Endodermal cell (in vitro differentiated cells): ENCODE measurements around the gene GDF9. TPM values are rescaled to one million over a fixed set of nuclear protein-coding genes. Genes with fewer than 3 reads are reported as not detected.

ENCODE experiments used
- DNase-seq: peaks from one replicate; pipeline ENCODE4 v3.0.0-alpha.2; 2017
- H3K27ac ChIP-seq: 2 replicates; pipeline ENCODE4 v1.5.1; 2013; ENCODE audit warnings: mild to moderate bottlenecking, low read depth, low read length, moderate library complexity
- H3K27me3 ChIP-seq: 2 replicates; pipeline ENCODE4 v1.6.1; 2013; ENCODE audit warnings: mild to moderate bottlenecking, low read length, moderate library complexity; ENCODE audit not compliant: insufficient read depth, control insufficient read depth, poor library complexity, severe bottlenecking
- H3K36me3 ChIP-seq: 2 replicates; pipeline ENCODE4 v1.7.0; 2013; ENCODE audit warnings: mild to moderate bottlenecking, low read length, moderate library complexity; ENCODE audit not compliant: control insufficient read depth, insufficient read depth
- H3K4me1 ChIP-seq: one replicate; pipeline ENCODE4 v1.7.0; 2013; ENCODE audit warnings: low read length; ENCODE audit not compliant: control insufficient read depth, insufficient read depth
- H3K4me3 ChIP-seq: 2 replicates; pipeline ENCODE4 v1.5.1; 2013; ENCODE audit warnings: mild to moderate bottlenecking, low read length, moderate library complexity
- H3K9ac ChIP-seq: 2 replicates; pipeline ENCODE4 v1.6.1; 2013; ENCODE audit warnings: mild to moderate bottlenecking, low read length, moderate library complexity; ENCODE audit not compliant: poor library complexity, severe bottlenecking; ENCODE audit errors: extremely low read depth
- H3K9me3 ChIP-seq: 2 replicates; pipeline ENCODE4 v1.6.1; 2013; ENCODE audit warnings: mild to moderate bottlenecking, low read length, moderate library complexity; ENCODE audit not compliant: control insufficient read depth
- H3K27ac Mint-ChIP-seq: 2 replicates; pipeline ENCODE4 v1.8.0; 2020; ENCODE audit warnings: mixed read lengths
- H3K27me3 Mint-ChIP-seq: 2 replicates; pipeline ENCODE4 v1.8.0; 2021; ENCODE audit warnings: mild to moderate bottlenecking, mixed read lengths; ENCODE audit not compliant: insufficient read depth
- H3K36me3 Mint-ChIP-seq: 2 replicates; pipeline ENCODE4 v1.8.0; 2020; ENCODE audit warnings: low read depth, mixed read lengths
- H3K4me1 Mint-ChIP-seq: 2 replicates; pipeline ENCODE4 v1.8.0; 2020; ENCODE audit warnings: mixed read lengths
- H3K4me3 Mint-ChIP-seq: 2 replicates; pipeline ENCODE4 v1.8.0; 2020; ENCODE audit warnings: mild to moderate bottlenecking, moderate library complexity, mixed read lengths
- H3K9me3 Mint-ChIP-seq: 2 replicates; pipeline ENCODE4 v1.8.0; 2020; ENCODE audit warnings: mild to moderate bottlenecking, mixed read lengths
- WGBS, 2 experiments: methylation state at CpG; one replicate each; pipeline versions ENCODE4 v1.1.5 to v1.1.7; 2013; ENCODE audit warnings: missing lambda C conversion rate in 2 of 2, mixed read lengths in 1 of 2; ENCODE audit not compliant: insufficient coverage in 1 of 2, insufficient read length in 1 of 2; 5-methylcytosine and 5-hydroxymethylcytosine counted together
- total RNA-seq, 2 donors: library from RNA; stranded (reverse); fragmentation: NEBNext Ultra II Directional in 1 of 2; extraction: Animal tissue kit (Norgen Biotek cat#: 25700) in 1 of 2; gene quantifications; 2 replicates in 1 of 2; 3 replicates in 1 of 2; pipeline ENCODE4 v1.2.1, GENCODE V29; 2021
- TF ChIP-seq, protein P1 (sequence below): fragments of 200-600 bp; sonication (generic); conservative IDR thresholded peaks from 2 replicates; pipeline ENCODE4 v1.5.0; 2021; ENCODE audit warnings: antibody characterized with exemption, mild to moderate bottlenecking

The GDF9 gene
- total RNA-seq, 2 donors from 2014 or later = 0.26 to 0.33 TPM

DNA sequence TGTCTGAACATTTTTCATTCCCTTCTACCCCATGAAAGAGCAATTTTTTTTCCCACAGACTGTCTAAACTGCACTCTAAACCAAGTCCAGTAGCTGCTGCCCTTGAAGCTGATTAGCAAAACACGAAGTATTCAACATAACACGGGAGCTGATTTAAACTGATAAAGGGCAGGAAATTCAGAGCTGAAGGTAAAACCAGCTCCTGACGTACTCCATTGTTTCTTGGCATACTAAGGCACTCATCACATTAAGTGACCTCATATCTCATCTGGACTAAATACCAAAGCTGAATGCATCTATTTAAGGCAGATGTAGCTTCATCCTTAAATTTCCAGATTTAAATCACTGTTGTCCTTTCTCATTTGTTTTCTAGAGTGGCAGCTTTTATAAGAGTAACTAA lies 12.0 kb downstream of the GDF9 start:
- TF ChIP-seq, protein P1, sequence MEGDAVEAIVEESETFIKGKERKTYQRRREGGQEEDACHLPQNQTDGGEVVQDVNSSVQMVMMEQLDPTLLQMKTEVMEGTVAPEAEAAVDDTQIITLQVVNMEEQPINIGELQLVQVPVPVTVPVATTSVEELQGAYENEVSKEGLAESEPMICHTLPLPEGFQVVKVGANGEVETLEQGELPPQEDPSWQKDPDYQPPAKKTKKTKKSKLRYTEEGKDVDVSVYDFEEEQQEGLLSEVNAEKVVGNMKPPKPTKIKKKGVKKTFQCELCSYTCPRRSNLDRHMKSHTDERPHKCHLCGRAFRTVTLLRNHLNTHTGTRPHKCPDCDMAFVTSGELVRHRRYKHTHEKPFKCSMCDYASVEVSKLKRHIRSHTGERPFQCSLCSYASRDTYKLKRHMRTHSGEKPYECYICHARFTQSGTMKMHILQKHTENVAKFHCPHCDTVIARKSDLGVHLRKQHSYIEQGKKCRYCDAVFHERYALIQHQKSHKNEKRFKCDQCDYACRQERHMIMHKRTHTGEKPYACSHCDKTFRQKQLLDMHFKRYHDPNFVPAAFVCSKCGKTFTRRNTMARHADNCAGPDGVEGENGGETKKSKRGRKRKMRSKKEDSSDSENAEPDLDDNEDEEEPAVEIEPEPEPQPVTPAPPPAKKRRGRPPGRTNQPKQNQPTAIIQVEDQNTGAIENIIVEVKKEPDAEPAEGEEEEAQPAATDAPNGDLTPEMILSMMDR = no peak
- no peaks in the 10 kb centered on the region for H3K36me3 Mint-ChIP-seq
- no peak overlapping the region for H3K27ac Mint-ChIP-seq

DNA sequence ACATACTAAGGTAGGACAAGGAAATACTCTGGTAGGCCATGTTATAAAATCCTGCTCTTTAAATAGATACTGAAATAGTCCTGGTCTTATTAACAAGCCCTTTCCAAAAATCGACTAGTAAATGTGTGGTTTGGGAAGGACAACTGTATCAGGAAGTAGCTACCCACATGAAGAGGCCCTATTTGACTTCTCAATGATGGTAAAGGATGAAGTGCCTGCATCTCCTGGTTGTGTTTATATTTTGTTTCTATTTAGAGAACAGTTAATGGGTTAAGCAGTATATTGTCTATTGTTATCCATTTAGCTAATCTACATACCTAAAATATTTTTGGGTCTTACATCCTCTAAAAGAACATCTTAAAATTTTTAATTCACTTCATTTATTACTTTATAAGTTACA lies 12.5 kb downstream of the GDF9 start:
- Mint-ChIP-seq H3K4me1 (peaks cover 3% of the 10 kb centered on the region), H3K27me3 (no peaks in the 10 kb centered on the region), H3K9me3 (no peaks in the 10 kb centered on the region), H3K27ac (no peak overlapping the region), H3K4me3 (no peak overlapping the region), H3K36me3 (no peaks in the 10 kb centered on the region)
- Histone ChIP-seq H3K4me1 (no peaks in the 10 kb centered on the region), H3K9ac (no peak overlapping the region), H3K4me3 (no peak overlapping the region), H3K36me3 (no peaks in the 10 kb centered on the region), H3K9me3 (no peaks in the 10 kb centered on the region), H3K27me3 (no peaks in the 10 kb centered on the region), H3K27ac (no peak overlapping the region)
- no peak for DNase-seq
- 68% methylated on average over 1 of the region's 1 CpG; no CpG with 5 or more reads in 1 of the 2 experiments for WGBS, 2 experiments
- TF ChIP-seq, protein P1 = no peak

More for the DNA sequence above, 12.0 kb downstream of the GDF9 start:
- Mint-ChIP-seq H3K27me3 (no peaks in the 10 kb centered on the region), H3K9me3 (no peaks in the 10 kb centered on the region), H3K4me1 (peaks cover 3% of the 10 kb centered on the region), H3K4me3 (no peak overlapping the region)
- no peaks in the 10 kb centered on the region for H3K36me3 ChIP-seq
- H3K27ac ChIP-seq = no peak overlapping the region
- DNase-seq = peak; percentile 24
- H3K9ac ChIP-seq = no peak overlapping the region
- H3K4me3 ChIP-seq = no peak overlapping the region
- WGBS, 2 experiments = 53 to 58% methylated on average over 3 of the region's 3 CpGs
- no peaks in the 10 kb centered on the region for H3K4me1 ChIP-seq
- H3K9me3 ChIP-seq = no peaks in the 10 kb centered on the region
- no peaks in the 10 kb centered on the region for H3K27me3 ChIP-seq

DNA sequence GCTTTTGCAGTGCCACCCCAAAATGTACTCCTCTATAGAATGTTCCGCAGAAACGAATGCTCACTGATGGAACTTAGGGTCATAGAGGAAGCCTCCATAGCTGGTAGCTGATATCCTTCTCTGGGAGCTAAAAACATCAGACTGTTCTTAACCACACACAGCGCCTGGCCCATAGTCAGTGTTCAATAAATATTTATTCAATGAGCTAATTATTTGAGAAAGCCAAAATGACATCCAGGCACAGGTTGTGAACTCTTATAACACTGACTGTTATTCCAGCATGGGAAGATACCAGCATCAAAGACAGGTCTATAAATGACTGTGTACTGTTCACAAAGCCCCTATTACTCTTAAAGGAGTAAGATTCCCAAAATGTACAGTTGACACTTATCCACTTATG lies 12.9 kb downstream of the GDF9 start:
- Mint-ChIP-seq H3K27ac (no peak overlapping the region), H3K4me3 (no peak overlapping the region), H3K4me1 (peaks cover 3% of the 10 kb centered on the region), H3K27me3 (no peaks in the 10 kb centered on the region), H3K36me3 (no peaks in the 10 kb centered on the region), H3K9me3 (no peaks in the 10 kb centered on the region)
- TF ChIP-seq, protein P1 = no peak
- Histone ChIP-seq H3K9ac (no peak overlapping the region), H3K27ac (no peak overlapping the region), H3K4me1 (no peaks in the 10 kb centered on the region), H3K27me3 (no peaks in the 10 kb centered on the region), H3K36me3 (no peaks in the 10 kb centered on the region), H3K9me3 (no peaks in the 10 kb centered on the region), H3K4me3 (no peak overlapping the region)
- no peak for DNase-seq
- 81 to 93% methylated on average over 3 of the region's 3 CpGs for WGBS, 2 experiments
